ENCODE measurements around the gene COX4I2.
"Not testable (repeated sequence)": the region's sequence is repeated elsewhere in the genome, so short reads cannot be mapped to it uniquely, and the experiment has no call there.

The COX4I2 gene

DNA sequence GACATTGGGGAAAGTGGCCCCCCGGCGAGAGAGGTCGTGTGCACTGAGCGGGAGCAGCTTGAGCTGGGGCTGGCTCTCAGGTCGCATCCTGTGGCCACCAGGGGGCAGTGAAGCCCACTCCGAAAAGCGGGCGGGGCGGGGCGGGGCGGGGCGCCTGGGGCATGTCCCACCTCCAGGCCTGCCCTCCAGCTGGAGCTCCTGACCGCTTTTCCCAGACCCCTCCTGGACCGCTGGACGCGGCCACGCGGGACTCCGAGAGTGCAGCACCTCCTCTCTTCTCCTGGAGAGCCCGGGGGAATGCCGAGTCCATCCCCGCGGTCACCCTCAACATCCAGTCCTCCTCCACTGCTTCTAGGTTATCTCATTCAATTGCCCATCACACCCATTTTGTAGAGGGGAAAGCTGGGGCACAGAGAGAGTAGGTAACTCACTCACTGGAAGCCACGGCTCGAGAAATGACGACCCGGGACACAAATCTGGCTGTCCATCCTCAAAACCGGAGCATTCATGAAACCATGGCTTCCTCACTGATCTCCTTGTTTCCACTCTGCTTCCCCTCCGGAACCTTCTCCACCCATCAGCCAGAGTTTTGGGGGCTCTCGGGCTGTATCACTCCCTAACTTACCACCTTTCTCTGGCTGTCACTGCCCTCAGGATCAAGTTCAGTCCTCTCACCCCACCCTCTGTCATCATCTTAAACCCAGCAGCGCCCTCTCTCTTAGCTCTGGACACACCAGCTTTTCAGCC, 24.1 kb downstream of the COX4I2 start:
- DNase-seq = peak; percentile 81

DNA sequence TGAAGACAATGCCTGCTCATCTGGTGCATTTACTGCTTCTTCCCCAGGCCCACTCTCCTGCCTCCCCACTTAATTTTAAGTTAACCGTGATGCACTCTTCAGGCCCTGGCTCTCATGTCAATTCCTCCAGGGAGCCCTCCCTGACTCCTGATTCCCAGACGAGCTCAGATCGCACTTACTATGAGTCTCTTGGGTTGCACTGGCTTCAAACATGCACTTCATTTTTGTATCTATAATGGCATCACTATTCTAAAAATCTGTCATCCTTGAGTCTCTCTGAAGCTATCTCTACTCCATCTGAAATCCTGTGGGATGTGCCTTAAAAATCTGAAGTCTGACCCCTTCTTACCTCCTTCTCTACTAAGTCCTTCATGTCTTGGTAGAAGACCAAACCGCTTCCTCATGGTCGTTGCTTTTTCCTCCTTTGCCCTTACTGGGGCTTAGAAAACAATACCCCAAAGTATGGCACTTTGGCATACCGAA, 24.7 kb downstream of the COX4I2 start:
- no peak for DNase-seq

DNA sequence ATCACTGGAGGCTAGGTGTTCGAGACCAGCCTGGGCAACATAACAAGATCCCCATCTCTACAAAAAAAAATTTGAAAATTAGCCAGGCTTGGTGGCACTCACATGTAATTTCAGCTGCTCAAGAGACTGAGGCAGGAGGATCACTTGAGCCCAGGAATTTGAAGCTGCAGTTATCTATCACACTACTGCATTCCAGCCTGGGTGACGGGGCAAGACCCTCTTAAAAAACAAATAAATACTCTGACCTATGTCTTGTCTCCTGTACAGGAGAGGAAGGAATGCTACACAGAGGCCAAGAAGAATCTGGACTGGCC, 25.8 kb downstream of the COX4I2 start:
- no peak for DNase-seq

DNA sequence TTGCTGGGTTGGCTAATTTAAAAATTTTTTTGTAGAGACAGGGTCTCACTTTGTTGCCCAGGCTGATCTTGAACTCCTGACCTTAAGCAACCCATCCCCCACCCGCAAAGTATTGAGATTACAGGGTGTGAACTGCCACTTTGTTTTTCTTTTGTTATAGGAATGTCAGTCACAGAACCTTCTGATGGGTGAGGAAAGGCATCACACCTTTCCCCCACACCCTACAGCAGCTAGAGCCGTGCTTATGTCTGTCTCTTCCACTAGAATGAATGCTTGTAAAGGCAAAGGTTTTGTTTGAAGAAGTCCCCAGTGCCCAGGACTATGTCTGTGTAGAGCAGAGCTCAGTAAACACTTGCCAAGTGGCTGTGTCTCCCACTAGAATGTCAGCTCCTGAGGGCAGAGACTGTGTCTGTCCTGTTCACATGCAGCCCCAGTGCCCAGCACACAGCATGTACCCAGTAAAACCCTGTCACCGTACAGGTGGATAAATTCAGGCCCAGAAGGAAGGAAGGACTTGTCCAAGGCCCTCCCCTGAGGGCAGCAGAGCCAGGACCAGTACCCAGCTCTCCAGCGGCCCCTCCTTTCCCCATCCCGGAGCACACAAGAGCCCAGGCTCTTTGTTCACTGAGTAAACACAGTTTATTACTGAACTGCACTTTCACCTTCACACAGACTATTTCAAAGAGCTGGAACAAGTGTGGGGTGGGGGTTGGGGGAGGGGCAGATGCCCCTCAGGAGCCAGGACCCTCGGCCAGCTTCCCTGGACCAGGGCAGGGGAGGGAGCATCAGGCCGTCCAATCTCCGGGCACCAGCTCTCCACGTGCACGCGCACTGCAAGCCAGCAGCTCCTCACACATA, 26.4 kb downstream of the COX4I2 start:
- no peak for DNase-seq

DNA sequence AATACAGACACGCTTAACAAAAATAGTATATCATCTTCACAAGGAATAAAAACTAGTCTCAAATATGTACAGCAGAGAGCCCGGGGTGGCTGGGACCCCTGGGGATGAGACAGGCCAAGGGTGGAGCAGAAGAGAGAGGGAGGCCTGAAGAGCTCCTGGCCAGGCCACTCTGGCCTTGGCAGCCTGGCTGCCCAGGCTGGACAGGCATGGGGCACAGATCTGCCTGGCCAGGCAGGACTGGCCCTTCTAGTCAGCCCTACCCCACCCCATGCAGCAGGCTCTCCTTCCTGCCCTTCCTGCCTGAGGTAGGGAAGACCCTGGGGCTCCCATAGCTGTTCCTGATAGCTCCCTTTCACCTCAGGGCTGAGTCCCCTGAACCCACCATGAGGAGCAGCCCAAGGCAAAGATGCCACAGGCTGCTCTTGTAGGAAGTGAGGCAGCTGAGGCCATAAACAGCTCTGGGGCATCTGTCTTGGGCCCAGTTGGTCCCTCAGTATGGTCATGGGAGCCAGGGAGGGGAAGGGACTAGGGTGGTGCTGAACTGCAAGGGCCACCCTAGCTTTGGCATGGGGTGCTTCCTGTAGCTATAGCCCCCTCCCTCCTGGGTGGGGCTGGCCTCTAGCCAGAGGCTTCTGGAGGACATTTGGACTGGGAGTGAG, 27.1 kb downstream of the COX4I2 start:
- no peak for DNase-seq

DNA sequence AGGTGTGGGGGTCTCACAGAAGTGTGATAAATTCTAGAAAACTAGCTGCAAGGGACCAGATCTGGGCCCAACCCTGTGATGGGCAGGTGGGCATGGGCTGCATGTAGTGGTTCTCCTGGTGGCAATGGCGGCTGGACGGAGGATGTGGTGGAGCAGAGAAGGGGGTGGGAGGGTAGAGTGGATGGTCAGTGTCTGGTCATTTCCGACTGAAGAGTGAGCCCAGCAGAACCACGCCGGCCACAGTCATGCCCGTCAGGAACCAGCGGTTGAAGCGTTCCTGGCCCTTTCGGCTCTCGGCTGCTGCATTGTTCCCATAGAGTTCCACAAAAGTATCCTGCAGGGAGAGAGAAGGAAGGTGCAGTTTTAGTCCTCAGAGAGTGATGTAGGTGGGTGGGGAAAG, 28.0 kb downstream of the COX4I2 start:
- no peak for DNase-seq

DNA sequence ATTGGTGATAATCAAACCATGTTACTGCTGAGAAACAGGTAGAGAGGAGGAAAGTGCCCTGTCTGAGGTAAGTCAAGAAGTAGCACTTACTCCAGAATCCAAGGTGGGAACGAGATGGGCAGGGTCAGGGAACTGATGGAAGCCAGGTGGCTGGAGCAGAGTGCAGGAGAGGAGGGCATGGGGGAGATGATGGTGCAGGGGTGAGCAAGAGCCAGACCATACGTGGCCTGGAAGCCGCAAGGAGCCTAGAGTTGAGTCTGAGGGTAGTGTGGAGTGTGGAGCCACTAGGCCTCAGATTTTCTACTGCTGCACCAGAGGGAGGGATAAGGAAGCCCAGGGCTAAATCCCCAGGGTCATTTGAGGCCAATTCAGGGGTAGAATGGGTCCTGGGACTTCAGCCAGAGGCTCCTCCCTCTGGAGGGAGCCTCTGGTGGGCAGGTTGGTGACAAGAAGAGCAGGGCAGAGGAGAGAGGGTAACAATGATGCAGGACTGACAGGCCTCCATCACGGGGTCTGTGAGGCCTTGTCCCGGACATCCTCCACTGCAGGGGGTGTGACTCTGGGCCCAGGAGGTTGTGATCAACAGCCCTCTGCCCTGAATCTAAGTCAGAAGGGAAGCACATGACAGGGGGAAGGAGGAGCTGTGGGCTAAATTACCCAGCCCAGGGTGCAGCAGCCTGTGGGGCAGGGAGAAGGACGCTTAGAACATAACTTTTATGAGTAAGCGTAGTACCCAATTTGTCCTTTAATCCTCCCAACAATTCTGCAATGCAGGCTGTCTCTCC, 28.7 kb downstream of the COX4I2 start:
- no peak for DNase-seq

DNA sequence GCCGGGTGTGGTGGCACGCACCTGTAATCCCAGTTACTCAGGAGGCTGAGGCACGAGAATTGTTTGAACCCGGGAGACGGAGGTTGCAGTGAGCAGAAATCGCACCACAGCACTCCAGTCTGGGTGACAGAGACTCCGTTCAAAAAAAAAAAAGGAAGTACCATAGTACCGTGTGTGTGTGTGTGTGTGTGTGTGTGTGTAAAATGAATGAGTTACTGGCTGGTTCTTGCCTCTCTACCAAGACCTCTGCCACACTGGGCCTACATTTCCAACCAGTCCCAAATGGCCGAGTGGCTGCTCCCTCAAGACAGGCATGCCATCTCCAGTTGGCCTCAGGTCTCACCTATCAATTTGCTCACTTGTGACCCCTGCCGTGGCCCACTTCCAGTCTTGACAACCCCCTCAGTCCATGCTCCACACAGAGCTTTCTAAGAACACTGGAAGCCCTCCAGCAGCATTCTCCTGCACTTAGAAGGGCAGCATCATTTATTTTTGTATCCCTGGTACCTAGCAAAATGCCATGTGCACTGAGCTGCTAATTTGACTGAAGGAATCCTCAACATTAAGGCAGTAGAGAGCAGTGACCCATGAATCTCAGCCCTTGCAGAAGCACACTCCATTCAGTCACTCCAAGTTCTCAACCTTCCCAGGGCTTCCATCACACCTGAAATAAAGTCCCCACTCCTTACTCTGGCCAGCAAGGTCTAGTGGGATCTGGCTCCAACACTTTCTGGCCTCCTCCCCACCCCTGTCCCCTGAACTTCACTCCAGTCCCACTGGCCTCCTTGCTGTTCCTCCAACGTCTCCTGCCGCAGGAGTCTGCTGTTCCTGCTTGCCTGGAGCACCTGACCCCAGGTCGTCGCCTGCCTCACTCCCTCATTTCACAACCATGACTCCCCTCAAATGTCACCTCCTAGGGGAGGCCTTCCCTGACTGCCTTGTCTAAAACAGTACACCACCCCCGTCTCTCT, 29.9 kb downstream of the COX4I2 start:
- no peak for DNase-seq

DNA sequence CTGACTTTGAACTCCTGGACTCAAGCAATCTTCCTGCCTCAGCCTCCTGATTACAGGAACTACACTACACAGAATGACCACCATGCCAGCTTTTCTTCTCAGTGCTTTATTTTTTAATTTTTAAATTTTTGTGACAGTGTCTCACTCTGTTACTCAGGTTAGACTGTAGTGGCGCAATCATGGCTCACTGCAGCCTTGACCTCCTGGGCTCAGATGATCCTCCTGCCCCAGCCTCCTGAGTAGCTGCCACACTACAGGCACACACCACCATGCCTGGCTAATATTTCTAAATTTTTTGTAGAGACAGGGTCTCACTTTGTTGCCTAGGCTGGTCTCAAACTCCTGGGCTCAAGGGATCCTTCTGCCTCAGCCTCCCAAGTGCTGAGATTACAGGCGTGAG, 31.2 kb downstream of the COX4I2 start:
- DNase-seq = not testable (repeated sequence)

DNA sequence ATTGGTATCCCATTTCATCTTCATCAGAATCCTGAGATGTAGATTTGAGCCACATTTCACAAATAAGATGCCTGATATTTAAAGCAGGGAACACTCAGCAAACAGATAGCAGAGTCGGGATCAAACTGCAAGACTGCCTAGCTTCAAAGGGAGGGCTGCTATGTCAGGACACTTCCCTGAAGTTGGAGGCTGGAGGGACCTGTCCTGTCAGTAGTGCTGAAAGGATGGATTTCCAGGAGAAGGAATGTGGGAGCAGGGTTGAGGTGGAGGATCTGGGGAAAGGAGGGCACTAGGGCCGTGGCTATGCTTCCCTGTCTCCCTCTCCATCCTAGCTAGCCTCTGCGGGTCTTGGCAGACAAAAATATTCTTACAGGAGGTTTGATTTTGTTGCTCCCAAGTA, 32.2 kb downstream of the COX4I2 start:
- DNase-seq = no peak

DNA sequence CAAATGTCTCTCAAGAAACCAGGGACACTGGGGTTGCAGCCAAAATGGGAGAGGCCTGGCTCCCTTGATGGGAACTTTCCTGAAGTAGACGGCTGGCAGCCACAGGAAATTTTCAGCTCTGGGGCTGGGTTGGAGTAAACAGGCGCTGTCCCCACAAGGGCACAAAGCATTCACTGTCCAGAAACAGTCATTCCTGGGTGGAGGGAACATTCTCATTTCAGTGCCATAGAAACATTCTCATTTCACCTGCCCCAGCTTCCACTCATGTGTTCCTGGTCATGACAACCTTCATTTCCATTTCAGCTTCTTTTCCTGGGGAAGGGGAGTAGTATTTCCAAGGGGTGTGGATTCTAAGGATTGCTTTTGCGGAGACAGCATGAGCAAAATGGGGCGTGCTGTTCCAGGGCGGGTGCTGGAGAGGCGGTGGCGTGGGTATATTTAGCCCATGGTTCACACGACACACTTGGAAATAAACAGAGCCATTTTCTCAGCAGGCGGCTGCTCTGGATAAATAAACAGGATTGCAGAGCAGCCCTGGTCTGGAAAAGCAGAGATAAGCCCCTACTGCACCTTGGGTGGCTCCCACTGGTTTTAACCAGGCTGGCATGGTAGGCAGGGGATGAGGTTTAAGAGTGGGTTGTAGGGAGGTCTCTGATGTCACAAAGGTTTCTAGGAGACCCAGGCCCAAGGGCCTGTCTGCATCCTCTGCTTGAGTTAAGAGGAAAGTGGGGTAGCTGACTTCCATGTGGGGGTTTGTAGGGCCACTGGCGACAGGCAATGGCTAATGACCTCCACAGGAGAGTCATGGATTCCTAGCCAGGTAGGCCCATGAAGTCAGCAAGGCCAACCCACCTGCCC, 32.9 kb downstream of the COX4I2 start:
- DNase-seq = no peak

DNA sequence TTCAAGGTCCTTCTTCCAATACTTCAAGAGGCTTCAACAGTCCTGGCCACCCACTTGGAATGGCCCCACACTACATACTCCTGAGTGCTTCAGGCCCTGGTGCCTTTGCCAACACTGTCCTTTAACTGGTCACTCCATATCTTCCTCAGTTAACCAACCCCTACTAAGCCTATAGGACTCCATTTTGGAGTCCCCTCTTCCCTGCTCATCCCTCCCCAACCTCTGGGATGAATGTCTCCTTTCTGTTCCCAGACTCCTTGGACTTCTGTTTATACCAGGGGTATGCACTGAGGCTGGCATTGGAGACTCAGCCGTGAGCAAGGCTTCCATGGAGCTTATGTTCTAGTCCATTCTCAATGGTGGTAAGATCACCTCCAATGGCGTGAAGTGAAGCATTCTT, 33.6 kb downstream of the COX4I2 start:
- no peak for DNase-seq

DNA sequence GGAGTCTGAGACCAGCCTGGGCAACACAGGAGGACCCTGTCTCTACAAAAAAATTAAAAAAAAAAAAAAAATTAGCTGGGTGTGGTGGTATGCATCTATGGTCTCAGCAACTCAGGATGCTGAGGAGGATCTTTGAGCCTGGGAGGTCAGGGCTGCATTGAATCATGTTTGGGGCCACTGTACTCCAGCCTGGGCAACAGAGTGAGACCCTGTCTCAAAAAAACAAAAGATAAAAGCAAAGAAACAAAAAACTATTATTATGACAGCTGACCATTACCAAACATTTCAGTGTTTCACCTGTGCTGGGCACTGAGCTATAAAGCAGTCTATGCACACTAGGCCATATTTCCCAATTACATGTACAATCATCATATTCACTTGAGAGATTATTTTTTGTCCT, 35.7 kb downstream of the COX4I2 start:
- no peak for DNase-seq

DNA sequence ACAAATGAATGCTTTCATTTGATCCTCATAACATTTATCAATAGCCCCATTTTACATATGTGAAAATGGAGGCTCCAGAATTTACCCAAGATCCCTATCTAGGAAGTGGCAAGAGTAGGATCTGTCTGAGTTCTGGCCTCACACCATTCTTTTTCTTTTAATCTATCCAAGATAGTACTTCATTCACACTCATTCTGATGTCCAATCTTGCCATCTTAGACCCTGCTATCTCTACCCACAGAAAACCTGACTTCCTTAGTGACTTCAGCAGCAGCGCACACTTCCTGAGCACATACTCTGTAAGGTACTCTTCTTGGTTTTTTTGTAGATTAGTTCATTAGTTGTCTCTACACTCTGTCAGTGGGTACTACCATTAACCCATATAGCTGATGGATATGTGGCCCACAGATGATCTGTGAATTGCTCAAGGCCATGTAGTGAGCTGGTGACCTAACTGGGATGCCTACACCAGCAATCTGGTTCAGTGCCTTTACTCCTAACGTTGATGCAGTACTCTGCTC, 36.3 kb downstream of the COX4I2 start:
- no peak for DNase-seq

DNA sequence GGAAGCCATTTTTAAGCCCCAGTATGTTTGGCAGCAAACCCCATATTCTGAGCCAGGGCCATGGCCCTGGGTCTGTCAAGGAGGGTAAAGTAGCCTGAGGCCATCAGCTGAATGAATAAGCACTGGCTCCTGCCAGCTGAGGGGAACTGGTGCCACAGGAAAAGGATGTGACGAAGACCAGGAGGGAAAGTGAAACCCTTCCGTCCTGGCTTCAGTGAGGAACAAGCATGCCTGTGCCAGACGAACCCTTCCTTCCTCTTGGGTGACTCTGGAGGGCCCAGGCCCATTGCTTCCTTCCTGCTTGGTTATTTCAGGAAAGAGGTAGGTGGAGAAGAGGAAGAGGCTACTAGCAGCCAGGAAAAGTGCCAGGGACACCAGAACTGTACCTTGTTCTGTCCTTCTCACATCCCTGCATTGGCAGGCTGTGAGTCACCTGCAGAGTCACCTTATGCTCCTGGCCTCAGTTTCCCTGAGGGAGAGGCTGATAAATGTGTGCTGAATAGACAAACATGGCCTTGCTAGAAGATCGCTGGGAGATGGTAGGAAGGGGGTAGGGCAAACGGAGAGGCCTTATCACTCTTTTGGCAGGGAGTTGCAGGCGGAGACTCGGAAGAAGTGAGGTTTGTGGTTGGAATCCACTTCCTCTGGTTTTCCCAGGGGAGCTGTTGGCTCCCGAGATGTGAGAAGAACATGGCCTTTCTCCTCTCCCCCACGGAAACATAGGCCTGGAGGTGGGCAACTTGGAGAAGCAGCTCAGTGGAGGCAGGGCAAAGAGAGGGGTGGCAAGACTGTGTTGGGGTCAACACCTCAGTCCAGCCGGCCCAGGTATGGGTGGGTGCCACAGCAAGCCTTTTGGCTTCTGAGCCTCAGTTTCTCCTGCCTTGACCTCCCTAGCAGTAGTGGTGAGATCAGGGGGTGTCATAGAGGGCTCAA, 37.4 kb downstream of the COX4I2 start:
- peak; percentile 48 for DNase-seq

DNA sequence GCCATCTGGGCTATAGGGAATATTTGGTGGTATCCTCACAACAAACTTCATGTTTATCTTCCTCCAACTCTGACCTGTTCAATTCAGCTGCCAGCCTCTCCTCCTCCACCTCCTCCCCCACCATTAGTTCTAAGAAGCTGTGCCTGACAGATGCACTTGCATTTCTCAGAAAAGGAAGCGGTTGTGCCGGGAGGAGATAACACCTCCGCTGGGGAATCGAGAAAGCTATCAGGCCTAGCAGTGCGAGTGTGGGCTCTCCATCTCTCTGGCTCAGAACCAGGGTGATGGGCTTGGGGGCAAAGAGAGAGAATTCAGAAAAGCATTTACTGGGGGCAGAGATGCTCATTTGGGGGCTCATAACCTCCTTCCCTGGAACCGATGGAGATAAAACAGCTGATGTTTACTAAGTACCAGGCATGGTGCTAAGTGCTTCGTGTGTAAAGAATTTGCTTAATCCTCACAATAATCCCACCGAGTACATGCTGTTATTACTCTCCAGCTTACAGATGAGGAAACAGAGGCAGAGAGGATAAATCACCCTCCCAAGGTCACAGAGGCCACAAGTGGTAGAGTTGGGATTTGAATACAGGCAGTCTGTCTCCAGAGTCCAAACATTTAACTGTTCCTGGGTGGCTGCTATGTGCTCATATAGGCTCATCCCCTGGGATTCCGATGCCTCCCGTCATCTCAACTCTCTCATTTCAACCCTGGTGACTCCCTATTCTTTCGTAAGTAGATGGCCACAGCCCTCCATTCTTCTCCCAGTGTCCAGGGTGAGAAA, 38.3 kb downstream of the COX4I2 start:
- DNase-seq = peak; percentile 15

DNA sequence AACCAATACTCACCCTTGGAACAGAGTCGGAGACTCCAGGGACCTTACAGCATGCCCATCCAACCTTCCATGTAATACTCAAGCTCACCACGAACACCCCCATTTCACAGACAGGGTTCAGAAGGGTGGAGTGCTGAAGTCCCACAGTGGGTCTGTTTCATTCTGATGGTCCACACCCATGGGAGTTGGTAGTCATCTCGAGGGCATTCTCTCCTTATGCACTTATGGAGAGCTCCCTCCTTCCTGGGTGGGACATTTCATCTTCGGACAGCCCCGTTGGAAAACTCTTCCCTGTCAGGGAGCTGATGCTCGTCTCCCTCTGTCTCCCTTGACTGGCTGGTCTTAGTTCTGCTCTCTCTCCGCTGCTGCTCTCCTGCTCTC, 38.9 kb downstream of the COX4I2 start:
- DNase-seq = no peak

DNA sequence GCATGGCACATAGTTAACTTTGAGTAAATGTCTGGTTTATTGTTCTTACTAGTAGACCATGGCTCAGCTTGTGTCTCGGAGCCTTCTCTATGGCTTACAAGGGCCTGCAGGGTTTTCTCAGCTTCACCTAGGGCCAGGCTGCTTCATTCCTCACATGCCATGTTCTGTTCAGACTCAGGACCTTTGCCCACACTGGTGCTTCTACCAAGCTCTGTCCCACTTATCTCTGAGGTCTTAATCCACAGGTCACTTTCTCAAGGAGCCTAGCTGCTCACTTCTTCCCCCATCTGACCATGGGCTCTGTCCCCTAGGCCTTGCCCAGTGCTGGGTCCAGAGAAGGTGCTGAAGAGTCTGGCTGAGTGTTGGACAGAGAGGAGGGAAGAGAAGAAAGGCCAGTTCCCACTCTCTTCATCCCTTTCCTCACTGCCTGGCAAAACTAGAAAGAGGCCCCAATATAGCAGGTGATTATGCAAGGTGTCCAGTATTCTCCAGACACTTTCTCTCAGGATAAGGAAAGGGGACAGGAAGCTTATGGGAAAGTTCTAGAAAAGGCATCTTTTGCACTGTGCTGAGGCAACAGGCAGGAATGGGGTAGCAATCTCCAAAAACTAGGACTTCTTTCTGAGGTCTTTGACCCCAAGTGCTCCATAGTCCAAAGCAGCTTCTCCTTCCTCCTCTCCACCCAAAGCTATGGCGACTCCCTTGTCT, 40.0 kb downstream of the COX4I2 start:
- no peak for DNase-seq
